Diencephalon (tissue), 1 donor: Measurements from ENCODE around the gene PRPF38A. TPM values are rescaled to one million over a fixed set of nuclear protein-coding genes. Genes with fewer than 3 reads are reported as not detected.

Experiments used
- total RNA-seq: library from RNA; depleted of rRNA; stranded (reverse); fragments of >200 nt; gene quantifications from one replicate; pipeline ENCODE4 v1.2.3, GENCODE V29; 2014

PRPF38A gene, protein sequence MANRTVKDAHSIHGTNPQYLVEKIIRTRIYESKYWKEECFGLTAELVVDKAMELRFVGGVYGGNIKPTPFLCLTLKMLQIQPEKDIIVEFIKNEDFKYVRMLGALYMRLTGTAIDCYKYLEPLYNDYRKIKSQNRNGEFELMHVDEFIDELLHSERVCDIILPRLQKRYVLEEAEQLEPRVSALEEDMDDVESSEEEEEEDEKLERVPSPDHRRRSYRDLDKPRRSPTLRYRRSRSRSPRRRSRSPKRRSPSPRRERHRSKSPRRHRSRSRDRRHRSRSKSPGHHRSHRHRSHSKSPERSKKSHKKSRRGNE
- total RNA-seq, result 19.6 TPM

DNA sequence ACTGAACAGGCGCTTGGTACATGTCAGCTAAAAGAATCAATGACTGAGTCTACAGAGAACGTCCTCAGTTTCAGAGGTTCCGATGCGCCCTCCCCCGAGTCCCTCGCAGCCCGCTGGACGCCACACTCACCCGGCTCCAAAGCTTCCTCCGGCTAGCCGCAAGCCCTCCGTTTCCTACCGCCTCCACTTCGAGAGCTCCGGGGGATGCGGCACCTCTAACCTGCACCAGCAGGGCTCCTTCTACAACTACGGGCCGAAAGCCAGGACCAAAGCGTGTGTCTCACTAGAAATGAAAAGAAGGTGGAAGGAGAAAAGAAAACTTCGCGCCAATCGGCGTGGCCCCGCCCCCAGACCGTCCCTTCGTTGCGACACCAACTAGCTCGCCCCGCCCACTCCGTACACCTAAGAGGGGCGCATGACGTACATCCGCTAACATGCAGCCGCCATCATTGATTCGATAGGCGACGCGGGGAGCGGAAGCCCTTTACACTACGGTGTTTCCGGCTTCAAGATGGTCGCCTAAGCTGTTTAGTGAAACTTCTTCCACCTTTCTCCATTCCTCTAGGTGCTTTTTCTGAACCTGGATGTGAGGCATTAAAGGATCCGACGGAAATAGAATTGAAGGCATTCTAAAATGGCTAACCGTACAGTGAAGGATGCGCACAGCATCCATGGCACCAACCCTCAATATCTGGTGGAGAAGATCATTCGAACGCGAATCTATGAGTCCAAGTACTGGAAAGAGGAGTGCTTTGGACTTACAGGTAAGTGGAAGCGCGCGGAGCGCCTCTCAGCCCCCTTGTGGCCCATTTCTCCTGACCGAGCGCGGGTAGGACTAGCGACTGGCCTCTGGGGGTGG is at the start of gene PRPF38A, which contains the start of gene ORC1:
PRPF38A (plus strand) TSS at position 487 of the 859 bp plus-strand sequence; CDS start at position 635, 148 bp downstream.
ORC1 (minus strand) TSS at position 308 of the 859 bp plus-strand sequence. CDS start 2,200 bp downstream, outside the sequence.

DNA sequence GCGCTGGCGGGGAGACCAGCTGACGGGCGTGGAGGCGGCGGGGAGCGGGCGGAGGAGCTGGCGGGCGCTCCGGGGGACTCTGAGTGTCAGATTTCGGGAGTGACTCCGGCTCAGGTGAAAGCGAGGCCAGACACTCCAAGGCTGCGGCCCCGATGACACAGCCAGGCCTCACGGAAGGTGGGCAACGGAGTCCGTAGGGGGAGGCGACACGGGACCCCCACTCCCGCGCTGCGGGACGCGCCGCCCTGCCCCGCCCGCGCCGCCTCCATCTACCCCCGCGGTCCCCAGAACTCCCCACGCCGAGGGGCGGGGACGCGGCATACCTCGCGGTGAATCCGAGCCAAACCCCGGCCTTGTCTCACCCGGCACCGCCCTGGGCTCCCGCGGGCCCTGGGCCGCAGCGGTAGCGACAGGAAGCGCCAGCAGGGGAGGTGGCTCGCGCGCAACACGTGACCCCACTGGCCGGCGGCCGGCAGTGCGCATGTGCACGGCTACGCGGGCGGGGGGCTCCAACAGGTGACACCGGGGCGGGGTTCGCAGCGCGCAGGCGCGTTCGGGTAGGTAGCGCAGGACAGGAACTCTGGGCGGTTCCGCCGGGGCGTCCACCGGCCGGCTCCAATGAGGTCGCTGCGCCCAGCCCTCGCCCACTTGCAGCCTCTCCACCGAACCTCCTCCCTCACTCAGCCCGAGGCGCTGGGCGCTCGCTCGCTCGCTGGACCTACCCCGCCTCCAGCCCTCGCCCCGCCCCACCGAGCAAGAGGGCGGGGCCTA is 38.5 kb upstream of the PRPF38A start, which contains the start of gene CC2D1B:
CC2D1B (minus strand) TSS at position 460 of the 771 bp plus-strand sequence. CDS start 1,585 bp downstream, outside the sequence.

Other genes starting within 250 kb of the PRPF38A start
- gene CC2D1B, start 38.4 kb upstream of the PRPF38A start, total RNA-seq, result 10.8 TPM
- 2.1 TPM for gene ORC1, start 179 bp upstream of the PRPF38A start, total RNA-seq
- gene TUT4, start 148.5 kb downstream of the PRPF38A start, total RNA-seq, result 93.2 TPM
- gene GPX7, start 197.8 kb downstream of the PRPF38A start, total RNA-seq, result 27.2 TPM
- 0.69 TPM for gene SHISAL2A, start 228.6 kb downstream of the PRPF38A start, total RNA-seq